Measurements from ENCODE around the gene FAM200A.

GRCh38 chr7:99554939-99555338 lies 3.0 kb upstream of the FAM200A start:
- TF ChIP-seq RAD21 (conservative IDR thresholded peaks at IDR 0.05 in 1 of 2, IDR thresholded peaks at IDR 0.05 in 1 of 2) (no peak), USF2 (IDR thresholded peaks at IDR 0.05) (no peak)

Data from A549 (cell line).